Thyroid gland (tissue), 4 donors: Measurements from ENCODE around the gene ATP13A3. TPM values are rescaled to one million over a fixed set of nuclear protein-coding genes. Genes with fewer than 3 reads are reported as not detected.

Source experiments
- DNase-seq, 2 donors: peaks; one replicate each; pipeline ENCODE4 v3.0.0-alpha.2; 2019
- H3K27ac ChIP-seq, 3 donors: fragments of 200-600 bp; sonication (generic); 1 replicate in 2 of 3; 2 replicates in 1 of 3; pipeline ENCODE4 v1.5.1; 2016 to 2019; ENCODE audit warnings: mild to moderate bottlenecking in 1 of 3, moderate library complexity in 1 of 3
- H3K27me3 ChIP-seq: fragments of 200-600 bp; sonication (generic); one replicate; pipeline ENCODE4 v1.5.1; 2019
- H3K36me3 ChIP-seq, 2 donors: fragments of 200-600 bp; sonication (generic); one replicate each; pipeline ENCODE4 v1.5.1; 2016 to 2019
- H3K4me1 ChIP-seq, 2 donors: fragments of 200-600 bp; sonication (generic); one replicate each; pipeline ENCODE4 v1.5.1; 2017 to 2019
- H3K4me3 ChIP-seq, 3 donors: fragments of 200-600 bp; sonication (generic); replicated peaks in 1 of 3; 1 replicate in 2 of 3; 2 replicates in 1 of 3; pipeline ENCODE4 v1.5.1; 2016; ENCODE audit warnings: mild to moderate bottlenecking in 1 of 3
- H3K9me3 ChIP-seq: fragments of 200-600 bp; sonication (generic); one replicate; pipeline ENCODE4 v1.5.1; 2017
- POLR2A ChIP-seq, 2 donors: fragments of 450-650 bp; IDR thresholded peaks; one replicate each; pipeline ENCODE4 v1.6.1; 2017; ENCODE audit warnings: antibody characterized with exemption in 2 of 2, mild to moderate bottlenecking in 2 of 2, moderate library complexity in 1 of 2
- WGBS, 2 donors: methylation state at CpG; one replicate each; pipeline ENCODE4 v1.1.5; 2017; 5-methylcytosine and 5-hydroxymethylcytosine counted together
- intact Hi-C: fragments of 100-400 bp; cut with DNase I; formaldehyde crosslinking; loops from one replicate; pipeline ENCODE4 v1.15.1; 2023
- total RNA-seq, 4 donors: library from RNA; depleted of rRNA; stranded (reverse); fragments of >200 nt; gene quantifications; one replicate each; pipeline ENCODE4 v1.2.3, GENCODE V29; 2016
- TF ChIP-seq, protein P1 (sequence below), 6 experiments: fragments of 200-600 bp in 3 of 6; fragments of 450-650 bp in 3 of 6; sonication (generic) in 3 of 6; IDR thresholded peaks; one replicate each; pipeline ENCODE4 v1.5.1; 2016 to 2019; ENCODE audit warnings: antibody characterized with exemption in 6 of 6, mild to moderate bottlenecking in 2 of 6, inconsistent platforms in 1 of 6, moderate library complexity in 1 of 6

ATP13A3 gene
- total RNA-seq, 4 donors from 2014 or later = 262 to 426 (median 341) TPM

DNA sequence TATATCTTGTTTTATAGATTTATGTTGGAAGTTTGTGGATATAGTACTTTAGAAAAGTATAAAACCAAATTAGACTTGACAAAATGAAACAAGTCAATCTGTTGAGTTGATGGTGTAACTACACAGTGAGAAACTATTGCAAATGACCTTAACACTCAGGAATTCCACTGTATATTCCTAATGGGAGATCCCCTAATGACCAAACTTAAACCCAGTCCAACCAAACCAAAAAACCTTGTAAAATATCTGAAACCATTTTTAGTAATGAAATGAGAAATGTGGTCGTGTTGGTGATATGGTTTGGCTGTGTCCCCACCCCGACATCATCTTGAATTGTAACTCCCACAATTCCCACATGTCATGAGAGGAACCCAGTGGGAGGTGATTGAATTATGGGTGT is 31.9 kb upstream of the ATP13A3 start:
- TF ChIP-seq, protein P1, sequence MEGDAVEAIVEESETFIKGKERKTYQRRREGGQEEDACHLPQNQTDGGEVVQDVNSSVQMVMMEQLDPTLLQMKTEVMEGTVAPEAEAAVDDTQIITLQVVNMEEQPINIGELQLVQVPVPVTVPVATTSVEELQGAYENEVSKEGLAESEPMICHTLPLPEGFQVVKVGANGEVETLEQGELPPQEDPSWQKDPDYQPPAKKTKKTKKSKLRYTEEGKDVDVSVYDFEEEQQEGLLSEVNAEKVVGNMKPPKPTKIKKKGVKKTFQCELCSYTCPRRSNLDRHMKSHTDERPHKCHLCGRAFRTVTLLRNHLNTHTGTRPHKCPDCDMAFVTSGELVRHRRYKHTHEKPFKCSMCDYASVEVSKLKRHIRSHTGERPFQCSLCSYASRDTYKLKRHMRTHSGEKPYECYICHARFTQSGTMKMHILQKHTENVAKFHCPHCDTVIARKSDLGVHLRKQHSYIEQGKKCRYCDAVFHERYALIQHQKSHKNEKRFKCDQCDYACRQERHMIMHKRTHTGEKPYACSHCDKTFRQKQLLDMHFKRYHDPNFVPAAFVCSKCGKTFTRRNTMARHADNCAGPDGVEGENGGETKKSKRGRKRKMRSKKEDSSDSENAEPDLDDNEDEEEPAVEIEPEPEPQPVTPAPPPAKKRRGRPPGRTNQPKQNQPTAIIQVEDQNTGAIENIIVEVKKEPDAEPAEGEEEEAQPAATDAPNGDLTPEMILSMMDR (IDR thresholded peaks at IDR 0.05) = no peak
- no peak for TF ChIP-seq POLR2A (IDR thresholded peaks at IDR 0.05)
- H3K36me3 ChIP-seq = no peaks in the 10 kb centered on the region
- intact Hi-C loops = no loop called here
- H3K27ac ChIP-seq = peak overlapping the region in 1 of 3 donors; percentile 41
- H3K27me3 ChIP-seq = no peaks in the 10 kb centered on the region
- H3K4me3 ChIP-seq = no peak overlapping the region
- no peaks in the 10 kb centered on the region for H3K9me3 ChIP-seq
- peaks cover 21 to 37% of the 10 kb centered on the region in 2 donors for H3K4me1 ChIP-seq
- DNase-seq = no peak
- 82 to 87% methylated on average over 2 of the region's 2 CpGs for WGBS, 2 donors

DNA sequence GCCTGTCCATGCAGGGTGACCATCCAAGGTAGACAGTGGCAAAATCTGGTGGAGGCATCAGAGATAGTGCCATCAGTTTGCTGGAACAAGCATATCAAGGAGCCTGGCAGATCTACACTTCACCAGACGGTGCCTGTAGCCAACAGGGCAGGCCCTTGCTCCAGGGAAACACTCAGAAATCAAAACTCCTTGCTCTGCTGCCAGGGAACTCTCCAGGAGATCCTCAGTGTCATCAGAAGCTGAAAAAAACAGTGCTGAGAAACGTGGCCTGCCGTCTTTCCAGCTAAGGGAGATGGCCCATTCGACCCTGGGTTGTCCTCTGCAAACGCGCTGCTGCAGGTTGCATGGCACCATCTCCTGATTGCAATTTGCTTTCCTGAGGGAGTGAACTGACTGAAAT is 30.5 kb upstream of the ATP13A3 start:
- H3K9me3 ChIP-seq = no peaks in the 10 kb centered on the region
- no peaks in the 10 kb centered on the region for H3K36me3 ChIP-seq
- H3K27me3 ChIP-seq = no peaks in the 10 kb centered on the region
- DNase-seq = peak; percentile 67 to 70
- 22 to 30% methylated on average over 6 of the region's 6 CpGs for WGBS, 2 donors
- TF ChIP-seq, protein P1 (IDR thresholded peaks at IDR 0.05) = no peak
- no peak for TF ChIP-seq POLR2A (IDR thresholded peaks at IDR 0.05)
- no peak overlapping the region for H3K4me3 ChIP-seq
- H3K27ac ChIP-seq = peak overlapping the region; percentile 41 to 57 (median 54)
- peaks cover 31 to 47% of the 10 kb centered on the region in 2 donors for H3K4me1 ChIP-seq
- intact Hi-C loops = no loop called here

DNA sequence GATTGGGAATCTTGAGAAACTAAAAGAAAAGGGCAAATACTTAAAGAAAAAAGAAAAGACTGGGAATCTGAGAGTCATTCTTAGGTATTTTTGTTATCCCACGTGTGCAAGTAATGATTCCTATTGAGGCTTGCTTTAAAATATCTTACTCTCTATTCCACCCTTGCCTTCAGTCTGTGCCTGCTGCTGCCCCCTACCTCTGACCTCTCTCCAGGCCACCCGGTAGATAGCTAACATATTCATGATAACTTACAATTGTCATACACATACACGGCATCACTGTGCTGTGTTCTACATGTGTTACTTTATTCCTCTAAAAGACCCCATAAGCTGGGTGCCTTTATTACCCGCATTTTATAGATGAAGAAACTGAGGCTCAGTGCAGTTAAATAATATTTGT is 27.8 kb upstream of the ATP13A3 start:
- Histone ChIP-seq H3K27me3 (no peaks in the 10 kb centered on the region), H3K9me3 (no peaks in the 10 kb centered on the region), H3K4me3 (no peak overlapping the region), H3K4me1 (peaks cover 36 to 48% of the 10 kb centered on the region in 2 donors), H3K27ac (peak overlapping the region; percentile 91 to 94 (median 91)), H3K36me3 (no peaks in the 10 kb centered on the region)
- no peak for DNase-seq
- WGBS, 2 donors = 72 to 83% methylated on average over 4 of the region's 4 CpGs
- intact Hi-C loops = no loop called here
- TF ChIP-seq POLR2A (IDR thresholded peaks at IDR 0.05) = no peak
- TF ChIP-seq, protein P1 (IDR thresholded peaks at IDR 0.05) = no peak

DNA sequence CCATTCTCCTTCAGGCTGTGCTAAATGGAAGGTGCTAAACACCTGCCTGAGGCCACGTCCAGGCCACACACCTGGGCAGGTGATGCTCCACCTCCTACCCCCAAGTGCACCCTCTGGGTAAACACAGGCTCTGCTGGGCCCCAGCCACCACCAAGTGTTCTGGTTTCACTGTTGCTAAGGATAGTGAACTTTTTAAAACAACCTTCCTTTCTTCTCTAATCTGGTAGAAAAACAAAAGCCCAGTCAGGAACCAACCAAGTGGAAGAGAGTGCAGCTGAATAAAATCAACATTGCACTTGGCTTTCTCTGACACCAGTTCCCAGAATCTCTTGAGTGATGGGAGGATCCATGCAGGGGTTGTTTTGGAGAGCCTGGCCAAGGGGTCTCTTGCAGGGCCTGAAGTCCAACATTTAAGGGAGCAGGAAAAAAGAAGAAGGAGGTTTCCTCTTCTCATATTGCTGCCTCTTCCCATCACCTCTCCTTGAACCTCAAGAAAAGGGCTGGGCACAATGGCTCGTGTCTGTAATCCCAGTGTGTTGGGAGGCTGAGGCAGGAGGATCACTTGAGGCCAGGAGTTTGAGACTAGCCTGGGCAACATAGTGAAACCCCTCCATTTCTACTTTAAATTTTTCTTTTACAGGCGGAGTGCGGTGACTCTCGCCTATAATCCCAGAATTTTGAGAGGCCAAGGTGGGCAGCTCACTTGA is 26.2 kb upstream of the ATP13A3 start:
- DNase-seq = peak; percentile 97 to 98
- H3K27me3 ChIP-seq = no peaks in the 10 kb centered on the region
- no peak overlapping the region for H3K4me3 ChIP-seq
- intact Hi-C loops = no loop called here
- peaks cover 36 to 57% of the 10 kb centered on the region in 2 donors for H3K4me1 ChIP-seq
- H3K9me3 ChIP-seq = no peaks in the 10 kb centered on the region
- TF ChIP-seq POLR2A (IDR thresholded peaks at IDR 0.05) = no peak
- TF ChIP-seq, protein P1 (IDR thresholded peaks at IDR 0.05) = no peak
- WGBS, 2 donors = 65 to 73% methylated on average over 5 of the region's 5 CpGs
- peak overlapping the region; percentile 91 to 94 (median 91) for H3K27ac ChIP-seq
- H3K36me3 ChIP-seq = no peaks in the 10 kb centered on the region
